ENCODE data around the gene NUP88.

DNA sequence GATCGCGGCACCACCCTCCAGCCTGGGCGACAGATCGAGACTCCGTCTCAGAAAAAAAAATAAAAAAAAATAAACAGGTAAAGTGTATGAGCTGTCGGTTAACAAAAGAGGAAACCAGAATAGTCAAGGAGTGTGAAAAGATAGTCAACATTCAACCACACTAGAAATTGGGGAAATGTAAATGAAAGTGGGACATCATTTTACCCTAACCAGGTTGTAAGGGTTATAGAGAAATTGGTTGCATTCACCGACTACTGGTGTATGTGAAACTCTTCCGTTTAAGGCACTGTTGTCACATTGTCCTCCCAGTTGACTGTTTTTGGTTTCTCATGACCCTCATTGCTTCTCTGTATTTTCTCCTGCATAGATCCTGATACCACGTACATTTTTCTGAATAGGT, 74.5 kb downstream of the NUP88 start:
- TF ChIP-seq ZNF274 (IDR thresholded peaks at IDR 0.05; ENCODE audit: low read depth, low read length) (no peak), YY1 (IDR thresholded peaks at IDR 0.05; ENCODE audit: insufficient read depth, insufficient read length) (no peak)
